GM19043 (cell line): ENCODE results near the gene CDON.
A peak's percentile ranks its signal among the peaks of the same experiment; 100 is the strongest.

Experiments used
- ATAC-seq: cut with Tn5 transposase; IDR thresholded peaks from one replicate; pipeline ENCODE4 v1.9.1; 2021; ENCODE audit warnings: low read depth; ENCODE audit not compliant: unreplicated experiment

The CDON gene

GRCh38 chr11:126062679-126063506 lies at the start of gene CDON:
Gene CDON (minus strand): TSS chr11:126062866. CDS start chr11:126023476, 39,390 bp downstream.
- peak; percentile 98 for ATAC-seq

DNA sequence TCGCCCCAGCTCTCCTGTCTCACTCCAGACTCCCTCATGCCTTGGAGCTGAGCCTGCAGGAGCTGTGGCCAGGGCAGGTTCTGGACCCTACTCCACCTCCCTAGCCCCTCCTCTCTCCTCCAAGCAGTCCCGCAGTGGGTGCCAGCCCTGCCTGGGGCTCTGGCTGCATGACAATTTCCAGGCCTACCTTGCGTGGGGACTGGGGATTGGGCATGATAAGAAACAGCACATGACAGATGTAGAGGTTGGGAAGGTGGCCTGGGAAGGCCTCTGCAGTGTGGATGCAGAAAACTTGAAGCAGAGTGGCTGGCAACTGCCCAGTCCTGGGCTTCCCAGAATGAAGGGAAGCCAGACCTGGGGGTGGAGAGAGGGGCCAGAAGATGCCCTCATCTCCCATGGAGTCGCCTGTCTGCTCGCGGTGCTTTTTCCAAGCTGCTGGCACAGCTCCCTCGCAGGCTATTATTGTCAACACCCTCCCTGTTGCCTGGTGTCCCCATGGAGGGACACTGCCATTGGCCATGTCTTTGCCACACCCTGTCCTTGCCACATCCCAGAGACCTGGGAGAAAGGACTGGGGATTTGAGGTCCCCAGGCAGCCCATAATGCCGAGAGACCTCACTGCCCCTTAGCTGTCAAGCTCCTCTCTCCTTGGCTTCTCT lies 48.9 kb upstream of the CDON start:
- no peak for ATAC-seq

GRCh38 chr11:126109941-126110731 lies 47.5 kb upstream of the CDON start:
- no peak for ATAC-seq

DNA sequence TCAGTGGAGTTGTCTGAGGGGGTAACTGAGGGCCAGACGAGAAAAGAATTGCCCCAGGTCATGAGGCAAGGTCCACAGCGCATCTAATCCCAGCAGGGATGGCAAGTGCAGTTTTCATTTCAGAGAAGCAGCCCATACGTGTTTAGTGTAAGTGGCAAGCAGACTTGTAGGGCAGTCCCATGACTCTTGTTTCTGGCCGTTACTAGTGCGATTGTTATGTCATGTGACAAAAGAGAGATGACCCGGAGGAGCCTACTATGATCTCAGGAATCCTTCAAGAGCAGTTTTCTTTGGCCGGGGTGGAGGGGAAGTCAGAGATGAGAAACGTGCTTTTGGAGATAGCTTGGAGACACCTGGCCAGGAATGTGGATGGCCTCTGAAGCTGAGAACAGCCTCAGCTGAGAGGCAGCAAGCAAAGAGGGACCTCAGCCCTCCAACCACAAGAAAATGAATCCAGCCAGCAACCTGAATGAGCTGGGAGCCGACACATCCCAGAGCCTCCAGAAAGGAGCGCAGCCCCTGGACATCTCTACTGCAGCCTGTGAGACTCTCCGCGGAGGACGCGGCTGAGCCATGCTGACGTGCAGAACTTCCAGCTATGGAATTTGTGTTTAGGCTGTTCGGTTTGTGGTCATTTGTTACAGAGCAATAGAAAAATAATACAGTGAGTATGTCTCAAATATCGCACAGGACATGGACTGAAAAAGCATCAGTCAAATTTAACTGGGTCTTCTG lies 44.1 kb upstream of the CDON start:
- ATAC-seq, result no peak

DNA sequence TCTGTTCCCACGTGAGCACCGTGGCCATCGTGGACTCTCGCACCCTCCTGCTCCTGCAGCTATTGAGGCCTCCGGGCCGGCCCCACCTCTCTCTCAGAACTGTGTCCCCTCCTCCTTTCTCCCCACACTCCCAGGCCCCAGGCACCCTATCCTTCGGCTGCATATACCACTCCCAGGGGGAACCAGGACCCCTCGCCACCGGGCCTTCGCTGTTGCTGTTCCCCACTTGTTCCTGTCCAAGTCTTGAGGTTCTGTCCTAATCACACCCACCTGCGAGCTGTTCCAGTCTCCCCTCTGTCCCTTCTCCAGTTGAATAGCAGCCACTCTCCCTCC lies 43.0 kb upstream of the CDON start:
- ATAC-seq, result no peak

DNA sequence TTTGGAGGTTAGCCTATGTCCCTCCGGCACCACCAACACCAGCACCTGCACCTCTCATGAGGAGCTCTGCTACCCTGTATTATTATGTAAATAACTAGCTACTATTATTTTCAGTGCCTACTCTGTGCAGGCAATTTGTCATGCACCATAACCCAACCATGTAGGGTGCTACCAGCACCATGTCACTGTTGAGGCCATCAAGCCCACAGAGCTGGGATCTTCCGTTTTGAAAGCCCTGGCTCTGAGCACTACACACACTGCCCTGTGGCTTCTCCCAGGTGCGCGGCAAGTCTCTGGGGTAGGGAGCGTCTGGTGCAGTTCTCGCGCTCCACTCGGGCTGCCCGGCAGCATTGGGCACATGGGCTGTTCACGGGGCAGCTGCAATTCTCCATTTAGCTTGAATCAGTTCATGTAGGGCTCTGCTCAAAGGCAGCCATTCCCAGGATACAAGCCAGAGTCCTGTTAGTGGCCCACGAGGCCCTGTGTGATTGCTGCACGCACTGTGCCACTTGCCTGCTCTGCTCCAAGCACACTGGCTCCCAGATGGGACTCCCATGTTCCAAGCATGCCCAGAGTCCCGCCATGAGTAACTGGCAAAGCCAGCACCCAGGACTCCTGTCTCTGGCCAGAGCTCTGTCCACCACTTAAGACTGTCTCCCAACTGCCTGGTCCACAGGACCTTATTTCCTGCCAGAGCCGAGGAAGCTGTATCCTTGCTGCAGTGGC lies 42.5 kb upstream of the CDON start:
- ATAC-seq, result no peak

DNA sequence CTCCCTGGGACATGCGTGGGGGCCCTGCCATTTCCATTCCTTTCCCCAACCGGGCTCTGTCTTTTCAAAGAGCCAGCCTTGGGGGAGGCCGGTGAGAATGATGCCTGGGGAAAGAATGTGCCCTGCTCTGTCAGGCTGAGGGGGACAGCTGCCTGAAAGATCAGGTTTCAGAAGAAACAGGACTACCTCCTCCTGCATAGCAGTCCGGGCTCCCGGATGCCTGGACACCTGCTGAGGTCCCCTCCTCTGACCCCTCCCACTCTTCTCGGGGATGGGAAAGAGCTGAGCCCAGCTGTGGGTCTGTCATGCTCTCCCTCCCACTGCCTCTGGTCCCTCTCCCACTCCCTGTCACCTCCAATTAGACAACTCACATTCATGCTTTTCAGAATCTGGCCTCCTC lies 41.8 kb upstream of the CDON start:
- ATAC-seq, result no peak

- ATAC-seq, result no peak
Observed at GRCh38 chr11:126103150-126103549, 40.5 kb upstream of the CDON start.

DNA sequence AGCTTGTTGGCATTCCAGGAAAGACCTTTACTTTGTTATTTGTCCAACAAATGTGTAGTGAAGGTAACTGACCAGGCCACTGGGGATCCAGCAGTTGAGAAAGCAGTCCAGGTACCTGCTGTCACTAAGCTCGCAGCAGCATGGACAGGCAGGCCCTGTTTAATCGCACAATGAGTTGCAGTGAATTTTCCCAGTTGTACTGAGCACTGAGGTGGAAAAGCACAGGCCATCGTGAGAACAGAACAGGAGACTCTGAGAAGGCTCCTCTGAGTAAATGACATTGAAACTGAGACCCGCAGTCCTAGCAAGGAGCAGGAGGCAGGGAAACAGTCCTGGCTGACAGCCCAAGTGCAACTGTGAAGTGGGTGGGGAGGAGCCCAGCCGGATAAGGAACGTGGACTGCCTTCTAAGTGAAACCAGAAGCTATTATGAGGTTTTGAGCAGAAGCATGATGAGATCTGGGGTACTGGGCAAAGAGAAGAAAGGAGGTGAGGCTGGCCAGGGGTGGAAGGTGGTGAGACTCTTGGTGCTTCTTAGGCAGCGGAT lies 39.8 kb upstream of the CDON start:
- ATAC-seq, result no peak

DNA sequence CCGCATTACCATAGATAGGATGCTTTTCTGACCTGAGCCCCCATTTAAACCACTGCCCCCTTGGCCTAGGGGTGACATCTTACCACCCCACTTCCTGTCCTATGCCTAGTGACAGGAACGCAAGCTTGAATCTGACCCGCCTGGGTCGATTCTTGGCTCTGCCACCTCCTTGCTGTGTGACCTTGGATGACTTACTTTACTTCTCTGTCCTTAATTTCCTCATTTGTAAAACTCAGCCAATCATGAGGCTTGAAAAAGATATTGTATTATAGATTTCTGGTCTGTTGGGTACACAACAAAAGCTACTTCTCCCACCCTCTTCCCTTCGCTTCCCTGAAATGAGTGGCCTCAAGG lies 39.2 kb upstream of the CDON start:
- ATAC-seq, result no peak

- no peak for ATAC-seq
Observed at GRCh38 chr11:126101251-126101929, 38.7 kb upstream of the CDON start.

- ATAC-seq, result no peak
Observed at GRCh38 chr11:126100716-126101115, 38.0 kb upstream of the CDON start.

- no peak for ATAC-seq
Observed at GRCh38 chr11:126098204-126098769, 35.6 kb upstream of the CDON start.

DNA sequence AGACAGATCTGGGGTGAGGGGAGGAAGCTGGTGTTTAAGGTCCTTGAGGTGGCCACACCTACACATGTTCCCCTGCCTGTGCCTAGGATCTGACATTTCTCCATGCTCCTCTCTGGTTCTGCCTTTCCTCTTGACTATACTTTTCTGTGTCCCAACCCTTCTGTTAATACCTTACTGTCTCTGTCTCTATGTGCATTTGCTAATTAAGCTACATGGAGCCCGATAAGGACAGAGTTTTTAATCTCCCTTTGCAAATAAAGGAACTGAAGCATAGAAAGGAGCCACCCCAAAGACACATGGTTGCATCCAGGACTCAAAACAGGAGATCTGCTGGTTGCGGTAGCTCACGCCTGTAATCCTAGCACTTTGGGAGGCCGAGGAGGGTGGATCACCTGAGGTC lies 33.1 kb upstream of the CDON start:
- no peak for ATAC-seq

DNA sequence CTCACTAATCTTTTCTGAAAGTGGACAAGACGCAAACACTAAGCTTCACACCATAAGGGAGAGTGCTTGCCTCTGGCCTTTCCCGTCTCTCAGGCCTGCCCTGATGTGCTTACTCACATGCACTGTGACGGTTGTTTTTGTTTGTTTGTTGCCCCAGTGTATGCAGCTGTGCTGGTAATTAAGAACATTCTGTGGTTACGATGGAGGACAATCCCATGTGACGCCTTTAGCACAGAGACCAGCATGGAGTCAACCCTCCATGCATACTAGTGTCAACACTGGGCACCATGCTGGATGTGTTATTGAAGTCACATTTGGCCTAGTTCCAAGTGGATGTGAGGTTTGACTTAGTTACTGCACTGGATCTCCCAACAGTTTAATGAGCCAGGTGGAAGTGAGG lies 27.8 kb upstream of the CDON start:
- no peak for ATAC-seq

- no peak for ATAC-seq
Observed at GRCh38 chr11:126088999-126089398, 26.3 kb upstream of the CDON start.

GRCh38 chr11:126086248-126086647 lies 23.6 kb upstream of the CDON start:
- ATAC-seq, result no peak

DNA sequence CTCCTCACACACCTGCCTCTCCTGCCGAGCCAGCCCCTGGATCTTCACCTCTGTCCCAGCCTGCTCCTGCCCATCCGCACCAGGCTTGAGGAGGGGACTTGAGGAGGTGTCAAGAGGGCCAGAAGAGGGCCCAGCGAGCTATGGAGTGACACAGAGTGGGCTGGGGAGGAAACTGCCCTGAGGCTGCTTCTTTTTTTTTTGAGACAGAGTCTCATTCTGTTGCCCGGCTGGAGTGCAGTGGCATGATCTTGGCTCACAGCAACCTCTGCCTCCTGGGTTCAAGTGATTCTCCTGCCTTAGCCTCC lies 21.9 kb upstream of the CDON start:
- no peak for ATAC-seq
